T-helper 2 cell (primary cell): ENCODE data around the gene NEK11.

Source experiments
- DNase-seq, 5 experiments: peaks; one replicate each; pipeline versions ENCODE4 v3.0.0 to v3.0.0-alpha.2; 2012 to 2022

Gene NEK11

GRCh38 chr3:131224886-131225550 is 198.3 kb downstream of the NEK11 start:
- DNase-seq: no peak

GRCh38 chr3:131228522-131228921 is 201.8 kb downstream of the NEK11 start:
- no peak for DNase-seq

GRCh38 chr3:131231710-131232389 is 205.2 kb downstream of the NEK11 start:
- no peak for DNase-seq

- no peak for DNase-seq
Measured at GRCh38 chr3:131232711-131233267, 206.1 kb downstream of the NEK11 start.

GRCh38 chr3:131233900-131234668 is 207.4 kb downstream of the NEK11 start:
- no peak for DNase-seq

GRCh38 chr3:131236421-131236820 is 209.7 kb downstream of the NEK11 start:
- no peak for DNase-seq

GRCh38 chr3:131238496-131238895 is 211.8 kb downstream of the NEK11 start:
- no peak for DNase-seq

- DNase-seq: no peak
Measured at GRCh38 chr3:131239267-131239666, 212.6 kb downstream of the NEK11 start.

- DNase-seq: no peak
Measured at GRCh38 chr3:131242201-131242600, 215.5 kb downstream of the NEK11 start.

GRCh38 chr3:131250466-131250865 is 223.8 kb downstream of the NEK11 start:
- no peak for DNase-seq

- no peak for DNase-seq
Measured at GRCh38 chr3:131260525-131260924, 233.8 kb downstream of the NEK11 start.

- no peak for DNase-seq
Measured at GRCh38 chr3:131261104-131261503, 234.4 kb downstream of the NEK11 start.

GRCh38 chr3:131275556-131275955 is 248.9 kb downstream of the NEK11 start:
- no peak for DNase-seq

GRCh38 chr3:131277836-131278497 is 251.3 kb downstream of the NEK11 start:
- DNase-seq: no peak

GRCh38 chr3:131279577-131279976 is 252.9 kb downstream of the NEK11 start:
- DNase-seq: no peak

GRCh38 chr3:131282379-131282778 is 255.7 kb downstream of the NEK11 start:
- no peak for DNase-seq

GRCh38 chr3:131282967-131283366 is 256.3 kb downstream of the NEK11 start:
- DNase-seq: no peak

GRCh38 chr3:131283862-131284261 is 257.2 kb downstream of the NEK11 start:
- DNase-seq: no peak

- no peak for DNase-seq
Measured at GRCh38 chr3:131284302-131284701, 257.6 kb downstream of the NEK11 start.

- no peak for DNase-seq
Measured at GRCh38 chr3:131285456-131285855, 258.8 kb downstream of the NEK11 start.

- DNase-seq: no peak
Measured at GRCh38 chr3:131299836-131300235, 273.2 kb downstream of the NEK11 start.

- no peak for DNase-seq
Measured at GRCh38 chr3:131303848-131304247, 277.2 kb downstream of the NEK11 start.

- DNase-seq: no peak
Measured at GRCh38 chr3:131304890-131305289, 278.2 kb downstream of the NEK11 start.
